MM.1S (cell line): ENCODE data around the gene IL17REL.

ENCODE experiments used
- CTCF ChIP-seq: fragments of 300-600 bp; sonication (generic); IDR thresholded peaks from 2 replicates; pipeline ENCODE4 v1.5.1; 2016; ENCODE audit warnings: antibody characterized with exemption, low read length, mixed read lengths
- EZH2 ChIP-seq: fragments of 300-600 bp; sonication (generic); optimal IDR thresholded peaks from 2 replicates; pipeline ENCODE3; 2017; ENCODE audit warnings: low read depth, mild to moderate bottlenecking, antibody characterized with exemption, low read length, mixed read lengths

DNA sequence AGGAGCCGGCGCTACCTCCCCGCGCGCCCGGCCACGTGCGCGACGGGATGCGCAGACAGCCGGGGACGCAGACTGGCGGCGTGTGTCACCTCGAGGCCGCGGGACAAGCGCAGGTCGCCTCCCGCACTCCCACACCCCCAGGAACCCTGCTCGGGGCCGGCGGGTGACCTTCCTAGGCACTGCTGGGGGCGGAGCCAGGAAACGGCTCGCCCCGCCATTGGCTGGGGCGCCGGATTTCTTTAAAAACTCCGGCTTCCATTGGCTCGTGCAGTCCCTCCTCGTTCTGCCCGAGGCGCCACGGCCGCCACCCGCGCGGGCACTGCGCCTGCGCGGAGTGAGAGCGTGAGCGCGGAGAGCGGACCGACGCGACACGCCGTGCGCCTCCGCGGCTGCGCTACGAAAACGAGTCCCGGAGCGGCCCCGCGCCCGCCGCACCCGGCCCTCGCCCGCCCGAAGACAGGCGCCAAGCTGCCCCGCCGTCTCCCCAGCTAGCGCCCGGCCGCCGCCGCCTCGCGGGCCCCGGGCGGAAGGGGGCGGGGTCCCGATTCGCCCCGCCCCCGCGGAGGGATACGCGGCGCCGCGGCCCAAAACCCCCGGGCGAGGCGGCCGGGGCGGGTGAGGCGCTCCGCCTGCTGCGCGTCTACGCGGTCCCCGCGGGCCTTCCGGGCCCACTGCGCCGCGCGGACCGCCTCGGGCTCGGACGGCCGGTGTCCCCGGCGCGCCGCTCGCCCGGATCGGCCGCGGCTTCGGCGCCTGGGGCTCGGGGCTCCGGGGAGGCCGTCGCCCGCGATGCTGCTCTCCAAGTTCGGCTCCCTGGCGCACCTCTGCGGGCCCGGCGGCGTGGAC lies 52.2 kb downstream of the IL17REL start, which contains the start of gene PIM3:
- no peak for TF ChIP-seq EZH2
- no peak for TF ChIP-seq CTCF
